Right ventricle myocardium inferior (tissue), 1 donor: ENCODE results near the gene NXT1. TPM values are rescaled to one million over a fixed set of nuclear protein-coding genes. Genes with fewer than 3 reads are reported as not detected.

Experiments used
- ATAC-seq: fragments of 200-7000 bp; cut with Tn5 transposase; one replicate; pipeline ENCODE4 v1.9.1; 2020; ENCODE audit warnings: mild to moderate bottlenecking, moderate library complexity
- DNase-seq: peaks from one replicate; pipeline ENCODE4 v3.0.0; 2021; ENCODE audit errors: missing footprints
- intact Hi-C: fragments of 100-400 bp; cut with DNase I; formaldehyde crosslinking; loops from one replicate; pipeline ENCODE4 v1.11.0; 2022
- total RNA-seq: library from RNA; stranded (reverse); fragmentation: NEBNext Ultra II Directional; extraction: Animal tissue kit (Norgen Biotek cat#: 25700); gene quantifications from one replicate; pipeline ENCODE4 v1.2.1, GENCODE V29; 2021
- donor health status: DM: no; HTN: yes; CAD: no; lungs with severe emphysema.

The NXT1 gene
- total RNA-seq, 1 donor from 2014 or later = 6.5 TPM

DNA sequence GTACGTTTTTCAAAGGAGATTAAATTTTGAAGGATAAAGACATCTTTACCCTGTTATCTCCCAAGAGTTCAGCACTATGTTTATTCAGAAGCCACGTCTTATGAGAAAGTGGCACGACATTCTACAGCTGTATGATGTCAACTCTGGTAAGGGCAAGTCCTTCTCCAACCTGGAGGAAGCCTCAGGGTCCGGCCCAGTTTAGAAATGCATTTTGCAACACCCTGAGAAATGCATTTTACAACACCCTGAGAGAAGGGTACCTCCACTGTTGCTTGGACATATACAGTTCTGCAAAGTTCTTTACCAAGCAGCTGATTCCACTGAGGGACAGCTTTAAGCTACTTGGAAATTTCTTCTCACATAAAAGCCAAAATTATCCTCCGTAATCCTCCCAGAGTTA, 53.2 kb downstream of the NXT1 start:
- DNase-seq (no peak), ATAC-seq (no peak)
- intact Hi-C loops = loop anchor here (5.0 kb wide), 1 partner anchor 36 kb away; no protein-coding TSS in a partner anchor

GRCh38 chr20:23404196-23404595, 53.6 kb downstream of the NXT1 start:
- intact Hi-C loops = loop anchor here (5.0 kb wide), 1 partner anchor 37 kb away; no protein-coding TSS in a partner anchor
- DNase-seq = no peak
- ATAC-seq = peak; percentile 4

Other genes with a start within 250 kb of the NXT1 start
- gene GZF1, start 11.4 kb downstream of the NXT1 start, total RNA-seq = 20.6 TPM
- 4.7 TPM for gene NAPB, start 70.7 kb downstream of the NXT1 start, total RNA-seq
- not detected for gene CSTL1, start 88.9 kb downstream of the NXT1 start, total RNA-seq
- gene CST11, start 102.1 kb downstream of the NXT1 start, total RNA-seq = not detected
- not detected for gene CST8, start 140.3 kb downstream of the NXT1 start, total RNA-seq
- not detected for gene CST9L, start 217.7 kb downstream of the NXT1 start, total RNA-seq